ENCODE results near the gene BPIFA3. TPM values are rescaled to one million over a fixed set of nuclear protein-coding genes. Genes with fewer than 3 reads are reported as not detected.

BPIFA3 gene
- total RNA-seq, 1 donor from 2014 or later: not detected

- Histone ChIP-seq H3K4me2 (no peak overlapping the region), H3K27ac (no peak overlapping the region), H3K4me3 (no peak overlapping the region), H3F3A (ENCODE audit: low read depth) (no peaks in the 10 kb centered on the region), H3K27me3 (peaks cover 9% of the 10 kb centered on the region), H4K20me1 (ENCODE audit: low read depth) (no peaks in the 10 kb centered on the region), H3K36me3 (no peaks in the 10 kb centered on the region), H2AFZ (replicated peaks) (no peak overlapping the region), H3K79me2 (ENCODE audit: low read depth) (no peaks in the 10 kb centered on the region), H3K9me3 (ENCODE audit: low read depth) (no peaks in the 10 kb centered on the region), H3K4me1 (no peaks in the 10 kb centered on the region), H3K9ac (no peak overlapping the region)
- H3K9me3 Mint-ChIP-seq: no peaks in the 10 kb centered on the region
- no peak for DNase-seq (ENCODE audit: low spot score)
- H3K27me3 Mint-ChIP-seq (ENCODE audit: insufficient read depth, low read depth): peaks cover 11% of the 10 kb centered on the region
- TF ChIP-seq CTCF (IDR thresholded peaks at IDR 0.05): no peak
- no peak for TF ChIP-seq EZH2phosphoT487 (IDR thresholded peaks at IDR 0.05)
- TF ChIP-seq EZH2 (IDR thresholded peaks at IDR 0.05): no peak
- no peak overlapping the region for H3K4me3 Mint-ChIP-seq
- no peak overlapping the region for H3K27ac Mint-ChIP-seq
- no peaks in the 10 kb centered on the region for H3K36me3 Mint-ChIP-seq
- H3K4me1 Mint-ChIP-seq: no peaks in the 10 kb centered on the region
Measured at GRCh38 chr20:33231237-33231636, 14.1 kb downstream of the BPIFA3 start.

- no peak for DNase-seq (ENCODE audit: low spot score)
- Mint-ChIP-seq H3K27me3 (ENCODE audit: insufficient read depth, low read depth) (peaks cover 7% of the 10 kb centered on the region), H3K4me1 (no peaks in the 10 kb centered on the region), H3K4me3 (no peak overlapping the region), H3K9me3 (no peaks in the 10 kb centered on the region), H3K27ac (no peak overlapping the region), H3K36me3 (no peaks in the 10 kb centered on the region)
- no peak overlapping the region for H3K27ac ChIP-seq
- H3K4me1 ChIP-seq: no peaks in the 10 kb centered on the region
- no peaks in the 10 kb centered on the region for H4K20me1 ChIP-seq (ENCODE audit: low read depth)
- no peak for TF ChIP-seq CTCF (IDR thresholded peaks at IDR 0.05)
- no peak for TF ChIP-seq EZH2phosphoT487 (IDR thresholded peaks at IDR 0.05)
- no peak for TF ChIP-seq EZH2 (IDR thresholded peaks at IDR 0.05)
- no peak overlapping the region for H3K9ac ChIP-seq
- H3K27me3 ChIP-seq: peaks cover 20% of the 10 kb centered on the region
- no peak overlapping the region for H3K4me2 ChIP-seq
- no peak overlapping the region for H2AFZ ChIP-seq (replicated peaks)
- H3K36me3 ChIP-seq: no peaks in the 10 kb centered on the region
- no peak overlapping the region for H3K4me3 ChIP-seq
- no peaks in the 10 kb centered on the region for H3K79me2 ChIP-seq (ENCODE audit: low read depth)
- H3F3A ChIP-seq (ENCODE audit: low read depth): no peaks in the 10 kb centered on the region
- H3K9me3 ChIP-seq (ENCODE audit: low read depth): no peaks in the 10 kb centered on the region
Measured at GRCh38 chr20:33232486-33233072, 15.4 kb downstream of the BPIFA3 start.

GRCh38 chr20:33233129-33233774 lies 16.1 kb downstream of the BPIFA3 start:
- no peak overlapping the region for H3K9ac ChIP-seq
- no peaks in the 10 kb centered on the region for H3K36me3 ChIP-seq
- H3K4me1 ChIP-seq: no peaks in the 10 kb centered on the region
- H3K27ac Mint-ChIP-seq: no peak overlapping the region
- no peak overlapping the region for H3K27ac ChIP-seq
- H3K27me3 ChIP-seq: peaks cover 20% of the 10 kb centered on the region
- H2AFZ ChIP-seq (replicated peaks): no peak overlapping the region
- no peaks in the 10 kb centered on the region for H3F3A ChIP-seq (ENCODE audit: low read depth)
- H3K9me3 Mint-ChIP-seq: no peaks in the 10 kb centered on the region
- no peaks in the 10 kb centered on the region for H3K79me2 ChIP-seq (ENCODE audit: low read depth)
- H3K4me1 Mint-ChIP-seq: no peaks in the 10 kb centered on the region
- no peaks in the 10 kb centered on the region for H3K36me3 Mint-ChIP-seq
- H3K27me3 Mint-ChIP-seq (ENCODE audit: insufficient read depth, low read depth): peaks cover 6% of the 10 kb centered on the region
- no peaks in the 10 kb centered on the region for H4K20me1 ChIP-seq (ENCODE audit: low read depth)
- TF ChIP-seq EZH2phosphoT487 (IDR thresholded peaks at IDR 0.05) (no peak), CTCF (IDR thresholded peaks at IDR 0.05) (peak; percentile 54)
- DNase-seq (ENCODE audit: low spot score): peak; percentile 61
- no peak overlapping the region for H3K4me3 ChIP-seq
- H3K9me3 ChIP-seq (ENCODE audit: low read depth): no peaks in the 10 kb centered on the region
- H3K4me3 Mint-ChIP-seq: no peak overlapping the region
- no peak overlapping the region for H3K4me2 ChIP-seq

Data from neural progenitor cell (in vitro differentiated cells).